MM.1S (cell line): Measurements from ENCODE around the gene UGT2B7.

Experiments
- EZH2 ChIP-seq: fragments of 300-600 bp; sonication (generic); optimal IDR thresholded peaks from 2 replicates; pipeline ENCODE3; 2017; ENCODE audit warnings: low read depth, mild to moderate bottlenecking, antibody characterized with exemption, low read length, mixed read lengths
- EZH2phosphoT487 ChIP-seq: fragments of 300-600 bp; sonication (generic); IDR thresholded peaks from 2 replicates; pipeline ENCODE4 v1.6.1; 2018; ENCODE audit warnings: antibody characterized with exemption, low read length
- TF ChIP-seq, protein P1 (sequence below): fragments of 300-600 bp; sonication (generic); IDR thresholded peaks from 2 replicates; pipeline ENCODE4 v1.5.1; 2016; ENCODE audit warnings: antibody characterized with exemption, low read length, mixed read lengths

- TF ChIP-seq, protein P1, sequence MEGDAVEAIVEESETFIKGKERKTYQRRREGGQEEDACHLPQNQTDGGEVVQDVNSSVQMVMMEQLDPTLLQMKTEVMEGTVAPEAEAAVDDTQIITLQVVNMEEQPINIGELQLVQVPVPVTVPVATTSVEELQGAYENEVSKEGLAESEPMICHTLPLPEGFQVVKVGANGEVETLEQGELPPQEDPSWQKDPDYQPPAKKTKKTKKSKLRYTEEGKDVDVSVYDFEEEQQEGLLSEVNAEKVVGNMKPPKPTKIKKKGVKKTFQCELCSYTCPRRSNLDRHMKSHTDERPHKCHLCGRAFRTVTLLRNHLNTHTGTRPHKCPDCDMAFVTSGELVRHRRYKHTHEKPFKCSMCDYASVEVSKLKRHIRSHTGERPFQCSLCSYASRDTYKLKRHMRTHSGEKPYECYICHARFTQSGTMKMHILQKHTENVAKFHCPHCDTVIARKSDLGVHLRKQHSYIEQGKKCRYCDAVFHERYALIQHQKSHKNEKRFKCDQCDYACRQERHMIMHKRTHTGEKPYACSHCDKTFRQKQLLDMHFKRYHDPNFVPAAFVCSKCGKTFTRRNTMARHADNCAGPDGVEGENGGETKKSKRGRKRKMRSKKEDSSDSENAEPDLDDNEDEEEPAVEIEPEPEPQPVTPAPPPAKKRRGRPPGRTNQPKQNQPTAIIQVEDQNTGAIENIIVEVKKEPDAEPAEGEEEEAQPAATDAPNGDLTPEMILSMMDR: no peak
- TF ChIP-seq EZH2: no peak
- no peak for TF ChIP-seq EZH2phosphoT487
These were observed 44.7 kb upstream of the UGT2B7 start for GRCh38 chr4:69051576-69051943.
